H9 (cell line): ENCODE results near the gene B4GALT1. TPM values are rescaled to one million over a fixed set of nuclear protein-coding genes. Genes with fewer than 3 reads are reported as not detected.

Experiments used
- DNase-seq: peaks from one replicate; pipeline ENCODE4 v3.0.0-alpha.2; 2017
- H2AFZ ChIP-seq: one replicate; pipeline ENCODE4 v1.6.1; 2013; ENCODE audit warnings: mild to moderate bottlenecking, low read length, control low read depth, moderate library complexity
- H2AK5ac ChIP-seq: 2 replicates; pipeline ENCODE4 v1.6.1; 2013; ENCODE audit warnings: low read length, control low read depth, mixed read lengths; ENCODE audit not compliant: insufficient read length
- H2BK120ac ChIP-seq: one replicate; pipeline ENCODE4 v1.6.1; 2013; ENCODE audit warnings: low read depth, mild to moderate bottlenecking, low read length, control low read depth, inconsistent platforms; ENCODE audit not compliant: poor library complexity, severe bottlenecking
- H2BK12ac ChIP-seq: 2 replicates; pipeline ENCODE4 v1.6.1; 2013; ENCODE audit warnings: low read length, control low read depth, mixed read lengths, low read depth; ENCODE audit not compliant: insufficient read length
- H2BK15ac ChIP-seq: 2 replicates; pipeline ENCODE4 v1.6.1; 2013; ENCODE audit warnings: low read depth, low read length, control low read depth
- H2BK20ac ChIP-seq: one replicate; pipeline ENCODE4 v1.6.1; 2013; ENCODE audit warnings: low read depth, mild to moderate bottlenecking, low read length, control low read depth, inconsistent platforms; ENCODE audit not compliant: poor library complexity, severe bottlenecking
- H2BK5ac ChIP-seq: 2 replicates; pipeline ENCODE4 v1.6.1; 2013; ENCODE audit warnings: low read length, control low read depth, mixed read lengths; ENCODE audit not compliant: insufficient read length
- H3K14ac ChIP-seq: 2 replicates; pipeline ENCODE4 v1.6.1; 2013; ENCODE audit warnings: low read length, control low read depth; ENCODE audit not compliant: insufficient read depth
- H3K18ac ChIP-seq: 2 replicates; pipeline ENCODE4 v1.6.1; 2013; ENCODE audit warnings: low read depth, mild to moderate bottlenecking, mixed read lengths, low read length, control low read depth; ENCODE audit not compliant: insufficient read length
- H3K23ac ChIP-seq: 2 replicates; pipeline ENCODE4 v1.6.1; 2013; ENCODE audit warnings: low read length, control low read depth, mixed read lengths, low read depth; ENCODE audit not compliant: insufficient read length
- H3K23me2 ChIP-seq: 2 replicates; pipeline ENCODE4 v1.6.1; 2013; ENCODE audit warnings: low read depth, mild to moderate bottlenecking, mixed read lengths, low read length, control low read depth; ENCODE audit not compliant: insufficient read length, poor library complexity, severe bottlenecking
- H3K27ac ChIP-seq: 2 replicates; pipeline ENCODE4 v1.5.1; 2013; ENCODE audit warnings: low read length, control low read depth, mixed read lengths, low read depth; ENCODE audit not compliant: insufficient read length
- H3K27me3 ChIP-seq: 2 replicates; pipeline ENCODE4 v1.6.1; 2013; ENCODE audit warnings: low read length, control low read depth, inconsistent platforms; ENCODE audit not compliant: insufficient read depth
- H3K4ac ChIP-seq: 2 replicates; pipeline ENCODE4 v1.6.1; 2013; ENCODE audit warnings: low read depth, mild to moderate bottlenecking, control low read depth, inconsistent platforms, low read length, moderate library complexity
- H3K4me1 ChIP-seq: 2 replicates; pipeline ENCODE4 v1.6.1; 2013; ENCODE audit warnings: low read length, control low read depth, inconsistent platforms; ENCODE audit not compliant: insufficient read depth
- H3K4me2 ChIP-seq: 2 replicates; pipeline ENCODE4 v1.6.1; 2013; ENCODE audit warnings: low read length, control low read depth, mixed read lengths; ENCODE audit not compliant: insufficient read length, insufficient read depth
- H3K56ac ChIP-seq: 2 replicates; pipeline ENCODE4 v1.6.1; 2013; ENCODE audit warnings: low read depth, mild to moderate bottlenecking, mixed read lengths, low read length, control low read depth; ENCODE audit not compliant: insufficient read length
- H3K79me1 ChIP-seq: 2 replicates; pipeline ENCODE4 v1.6.1; 2013; ENCODE audit warnings: low read depth, mild to moderate bottlenecking, moderate library complexity, low read length, control low read depth, inconsistent platforms; ENCODE audit not compliant: insufficient read depth, poor library complexity, severe bottlenecking
- H3K79me2 ChIP-seq: 2 replicates; pipeline ENCODE4 v1.6.1; 2013; ENCODE audit warnings: low read length, control low read depth, inconsistent platforms; ENCODE audit not compliant: insufficient read depth
- H3K9ac ChIP-seq: 2 replicates; pipeline ENCODE4 v1.6.1; 2013; ENCODE audit warnings: low read length, control low read depth, mixed read lengths; ENCODE audit not compliant: insufficient read length; ENCODE audit errors: extremely low read depth
- H3K9me3 ChIP-seq: one replicate; pipeline ENCODE4 v1.6.1; 2013; ENCODE audit warnings: low read depth, low read length, inconsistent platforms; ENCODE audit not compliant: control insufficient read depth
- H3T11ph ChIP-seq: one replicate; pipeline ENCODE4 v1.6.1; 2013; ENCODE audit warnings: mild to moderate bottlenecking, low read length, control low read depth, inconsistent platforms
- H4K20me1 ChIP-seq: one replicate; pipeline ENCODE4 v1.6.1; 2013; ENCODE audit not compliant: control insufficient read depth, insufficient read length, insufficient read depth
- H4K5ac ChIP-seq: 2 replicates; pipeline ENCODE4 v1.6.1; 2013; ENCODE audit warnings: low read depth, mild to moderate bottlenecking, mixed read lengths, low read length, control low read depth; ENCODE audit not compliant: insufficient read length
- H4K8ac ChIP-seq: replicated peaks from 2 replicates; pipeline ENCODE4 v1.6.1; 2013; ENCODE audit warnings: low read length, control low read depth, mixed read lengths, low read depth; ENCODE audit not compliant: insufficient read length
- H4K91ac ChIP-seq: 2 replicates; pipeline ENCODE4 v1.6.1; 2013; ENCODE audit warnings: low read depth, mild to moderate bottlenecking, moderate library complexity, mixed read lengths, low read length, control low read depth; ENCODE audit not compliant: insufficient read length
- H3K27ac Mint-ChIP-seq, 3 experiments: 2 replicates in 2 of 3; 3 replicates in 1 of 3; pipeline ENCODE4 v1.8.0; 2020 to 2021; ENCODE audit warnings: mixed read lengths in 3 of 3, mild to moderate bottlenecking in 1 of 3, moderate library complexity in 1 of 3
- H3K27me3 Mint-ChIP-seq: 2 replicates; pipeline ENCODE4 v1.8.0; 2021; ENCODE audit warnings: low read depth, mild to moderate bottlenecking, moderate library complexity, mixed read lengths
- H3K36me3 Mint-ChIP-seq, 3 experiments: 2 replicates in 2 of 3; 3 replicates in 1 of 3; pipeline ENCODE4 v1.8.0; 2020 to 2021; ENCODE audit warnings: low read depth in 3 of 3, mixed read lengths in 3 of 3; ENCODE audit not compliant: insufficient read depth in 1 of 3
- H3K4me1 Mint-ChIP-seq, 2 experiments: 2 replicates each; pipeline ENCODE4 v1.8.0; 2020; ENCODE audit warnings: mixed read lengths in 2 of 2
- H3K4me3 Mint-ChIP-seq, 2 experiments: 2 replicates in 1 of 2; 3 replicates in 1 of 2; pipeline ENCODE4 v1.8.0; 2020 to 2021; ENCODE audit warnings: mild to moderate bottlenecking in 2 of 2, mixed read lengths in 2 of 2, moderate library complexity in 1 of 2
- H3K9me3 Mint-ChIP-seq, 2 experiments: 2 replicates in 1 of 2; 3 replicates in 1 of 2; pipeline ENCODE4 v1.8.0; 2020; ENCODE audit warnings: mild to moderate bottlenecking in 2 of 2, mixed read lengths in 2 of 2, moderate library complexity in 1 of 2
- WGBS: extraction: QIAGEN DNeasy Blood & Tissue Kit; methylation state at CpG from one replicate; pipeline ENCODE4 v1.1.7; 2013; ENCODE audit warnings: missing lambda C conversion rate, low lambda C conversion rate, mixed read lengths; ENCODE audit not compliant: insufficient read length; ENCODE audit errors: extremely low coverage; 5-methylcytosine and 5-hydroxymethylcytosine counted together
- total RNA-seq: library from RNA; stranded (reverse); gene quantifications from 2 replicates; pipeline ENCODE4 v1.2.1, GENCODE V29; 2021
- TF ChIP-seq, protein P1 (sequence below): fragments of 200-600 bp; sonication (generic); conservative IDR thresholded peaks from 3 replicates; pipeline ENCODE4 v1.8.0; 2021; ENCODE audit warnings: antibody characterized with exemption, mild to moderate bottlenecking

Gene B4GALT1
- total RNA-seq, 1 experiment from 2014 or later, result 15.3 TPM

DNA sequence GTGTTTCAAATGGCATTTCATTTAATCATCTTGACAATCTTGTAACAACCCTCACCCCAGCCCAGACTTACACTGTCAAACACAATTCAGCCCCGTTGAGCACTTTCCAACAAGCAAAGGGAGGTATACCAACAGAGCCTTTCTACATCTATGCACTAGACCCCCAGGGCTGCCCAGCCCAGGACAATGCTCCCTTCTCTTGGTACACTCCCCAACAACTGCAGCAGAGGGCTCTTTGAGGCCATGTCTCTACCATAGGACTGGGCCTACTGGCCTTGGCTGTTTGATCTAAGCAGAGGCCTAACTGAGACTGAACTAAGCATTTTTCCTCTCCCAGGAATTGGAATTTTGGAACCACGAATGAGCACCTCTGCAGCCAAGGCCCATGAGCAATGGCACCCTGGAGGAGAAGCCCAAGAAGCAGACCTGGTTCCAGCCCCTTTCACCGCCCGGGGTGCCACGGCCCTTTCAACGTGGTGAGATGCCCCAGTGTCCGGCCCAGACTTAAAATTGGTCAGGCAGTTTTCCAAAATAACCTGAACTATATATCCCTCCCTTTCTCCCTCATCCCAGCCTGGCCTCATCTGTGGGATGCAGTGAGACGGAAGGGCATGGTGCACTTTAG lies 43.6 kb downstream of the B4GALT1 start:
- Histone ChIP-seq H4K5ac (no peak overlapping the region), H2AK5ac (no peak overlapping the region), H3K79me1 (no peaks in the 10 kb centered on the region), H2BK12ac (no peak overlapping the region), H4K8ac (no peak overlapping the region), H3K4ac (no peak overlapping the region), H3K18ac (no peak overlapping the region), H3K79me2 (no peaks in the 10 kb centered on the region), H3T11ph (no peak overlapping the region), H3K56ac (no peak overlapping the region), H2AFZ (no peak overlapping the region), H2BK120ac (no peak overlapping the region), H3K9me3 (no peaks in the 10 kb centered on the region), H3K27ac (no peak overlapping the region), H4K20me1 (no peaks in the 10 kb centered on the region), H3K27me3 (no peaks in the 10 kb centered on the region), H3K14ac (no peak overlapping the region), H3K23ac (no peak overlapping the region), H3K4me1 (no peaks in the 10 kb centered on the region), H4K91ac (no peak overlapping the region), H3K4me2 (no peak overlapping the region), H3K23me2 (no peaks in the 10 kb centered on the region), H2BK20ac (no peak overlapping the region), H2BK15ac (no peak overlapping the region), H2BK5ac (no peak overlapping the region), H3K9ac (no peak overlapping the region)
- no peak overlapping the region for H3K27ac Mint-ChIP-seq
- H3K4me3 Mint-ChIP-seq, result no peak overlapping the region
- no peaks in the 10 kb centered on the region for H3K9me3 Mint-ChIP-seq
- H3K27me3 Mint-ChIP-seq, result no peaks in the 10 kb centered on the region; the same call in 1 of the 2 replicates
- no peak for DNase-seq
- H3K4me1 Mint-ChIP-seq, result peaks cover 12 to 20% of the 10 kb centered on the region in 2 experiments
- H3K36me3 Mint-ChIP-seq, result peaks cover 12 to 15% (median 12%) of the 10 kb centered on the region in 3 experiments; a peak in 6 of 7 replicates
- WGBS, result no CpG with 5 or more reads among the region's 8 CpGs
- TF ChIP-seq, protein P1, sequence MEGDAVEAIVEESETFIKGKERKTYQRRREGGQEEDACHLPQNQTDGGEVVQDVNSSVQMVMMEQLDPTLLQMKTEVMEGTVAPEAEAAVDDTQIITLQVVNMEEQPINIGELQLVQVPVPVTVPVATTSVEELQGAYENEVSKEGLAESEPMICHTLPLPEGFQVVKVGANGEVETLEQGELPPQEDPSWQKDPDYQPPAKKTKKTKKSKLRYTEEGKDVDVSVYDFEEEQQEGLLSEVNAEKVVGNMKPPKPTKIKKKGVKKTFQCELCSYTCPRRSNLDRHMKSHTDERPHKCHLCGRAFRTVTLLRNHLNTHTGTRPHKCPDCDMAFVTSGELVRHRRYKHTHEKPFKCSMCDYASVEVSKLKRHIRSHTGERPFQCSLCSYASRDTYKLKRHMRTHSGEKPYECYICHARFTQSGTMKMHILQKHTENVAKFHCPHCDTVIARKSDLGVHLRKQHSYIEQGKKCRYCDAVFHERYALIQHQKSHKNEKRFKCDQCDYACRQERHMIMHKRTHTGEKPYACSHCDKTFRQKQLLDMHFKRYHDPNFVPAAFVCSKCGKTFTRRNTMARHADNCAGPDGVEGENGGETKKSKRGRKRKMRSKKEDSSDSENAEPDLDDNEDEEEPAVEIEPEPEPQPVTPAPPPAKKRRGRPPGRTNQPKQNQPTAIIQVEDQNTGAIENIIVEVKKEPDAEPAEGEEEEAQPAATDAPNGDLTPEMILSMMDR, result no peak
